Trophoblast cell (in vitro differentiated cells and primary cell): ENCODE results near the gene WDR49.

Experiments
- DNase-seq, 2 donors: peaks; one replicate each; pipeline ENCODE4 v3.0.0-alpha.2; 2016
- H2AFZ ChIP-seq: 2 replicates; pipeline ENCODE4 v1.6.1; 2013; ENCODE audit warnings: low read length, moderate library complexity, mild to moderate bottlenecking; ENCODE audit not compliant: insufficient read depth, poor library complexity
- H2AK5ac ChIP-seq: 2 replicates; pipeline ENCODE4 v1.6.1; 2013; ENCODE audit warnings: mild to moderate bottlenecking, low read length
- H2BK120ac ChIP-seq: 2 replicates; pipeline ENCODE4 v1.6.1; 2013; ENCODE audit warnings: low read length, mild to moderate bottlenecking, moderate library complexity; ENCODE audit not compliant: insufficient read depth, poor library complexity
- H2BK12ac ChIP-seq: 2 replicates; pipeline ENCODE4 v1.6.1; 2013; ENCODE audit warnings: mild to moderate bottlenecking, low read length, moderate library complexity
- H2BK5ac ChIP-seq: 2 replicates; pipeline ENCODE4 v1.6.1; 2013; ENCODE audit warnings: low read length, low read depth, moderate library complexity, mild to moderate bottlenecking; ENCODE audit not compliant: poor library complexity
- H3K14ac ChIP-seq: 2 replicates; pipeline ENCODE4 v1.6.1; 2013; ENCODE audit warnings: mild to moderate bottlenecking, low read length
- H3K18ac ChIP-seq: 2 replicates; pipeline ENCODE4 v1.6.1; 2013; ENCODE audit warnings: mild to moderate bottlenecking, low read length
- H3K23ac ChIP-seq: 2 replicates; pipeline ENCODE4 v1.6.1; 2013; ENCODE audit warnings: low read length
- H3K27ac ChIP-seq: 2 replicates; pipeline ENCODE4 v1.5.1; 2013; ENCODE audit warnings: low read depth, mild to moderate bottlenecking, inconsistent platforms, low read length, moderate library complexity
- H3K27me3 ChIP-seq: 2 replicates; pipeline ENCODE4 v1.6.1; 2013; ENCODE audit warnings: inconsistent platforms, mild to moderate bottlenecking, low read length, moderate library complexity; ENCODE audit not compliant: insufficient read depth
- H3K36me3 ChIP-seq, 2 experiments: 1 replicate in 1 of 2; 2 replicates in 1 of 2; pipeline ENCODE4 v1.6.1; 2013; ENCODE audit warnings: low read length in 2 of 2, mild to moderate bottlenecking in 2 of 2, moderate library complexity in 1 of 2; ENCODE audit not compliant: insufficient read depth in 2 of 2, control insufficient read depth in 1 of 2
- H3K4ac ChIP-seq: 2 replicates; pipeline ENCODE4 v1.6.1; 2013; ENCODE audit warnings: low read depth, mild to moderate bottlenecking, low read length, moderate library complexity
- H3K4me1 ChIP-seq, 2 experiments: 1 replicate in 1 of 2; 2 replicates in 1 of 2; pipeline ENCODE4 v1.6.1; 2013; ENCODE audit warnings: low read length in 2 of 2, mild to moderate bottlenecking in 2 of 2, moderate library complexity in 1 of 2; ENCODE audit not compliant: insufficient read depth in 2 of 2, control insufficient read depth in 1 of 2
- H3K4me2 ChIP-seq: 2 replicates; pipeline ENCODE4 v1.6.1; 2013; ENCODE audit warnings: inconsistent platforms, mild to moderate bottlenecking, low read length, moderate library complexity
- H3K4me3 ChIP-seq: 2 replicates; pipeline ENCODE4 v1.5.1; 2013; ENCODE audit warnings: mild to moderate bottlenecking, low read depth, low read length, inconsistent platforms
- H3K79me1 ChIP-seq: one replicate; pipeline ENCODE4 v1.6.1; 2013; ENCODE audit warnings: low read length
- H3K79me2 ChIP-seq: 2 replicates; pipeline ENCODE4 v1.6.1; 2013; ENCODE audit warnings: low read length, mild to moderate bottlenecking; ENCODE audit not compliant: control insufficient read depth, insufficient read depth, poor library complexity
- H3K9ac ChIP-seq: 2 replicates; pipeline ENCODE4 v1.6.1; 2013; ENCODE audit warnings: mild to moderate bottlenecking, low read length
- H3K9me3 ChIP-seq: 2 replicates; pipeline ENCODE4 v1.6.1; 2013; ENCODE audit warnings: low read depth, mild to moderate bottlenecking, control low read depth, inconsistent platforms, low read length; ENCODE audit not compliant: insufficient read depth
- H4K12ac ChIP-seq: 2 replicates; pipeline ENCODE4 v1.6.1; 2013; ENCODE audit warnings: low read depth, mild to moderate bottlenecking, low read length, moderate library complexity
- H4K8ac ChIP-seq: 2 replicates; pipeline ENCODE4 v1.6.1; 2013; ENCODE audit warnings: low read depth, mild to moderate bottlenecking, low read length, moderate library complexity
- H4K91ac ChIP-seq: one replicate; pipeline ENCODE4 v1.6.1; 2013; ENCODE audit warnings: low read depth, mild to moderate bottlenecking, low read length, moderate library complexity
- WGBS: extraction: QIAGEN DNeasy Blood & Tissue Kit; methylation state at CpG from one replicate; pipeline ENCODE4 v1.1.7; 2013; ENCODE audit warnings: missing lambda C conversion rate; ENCODE audit not compliant: insufficient read length, insufficient coverage; ENCODE audit errors: extremely low coverage; 5-methylcytosine and 5-hydroxymethylcytosine counted together

The WDR49 gene

GRCh38 chr3:167554898-167555297 lies 98.8 kb downstream of the WDR49 start:
- no peak overlapping the region for H4K8ac ChIP-seq
- no peak overlapping the region for H2BK5ac ChIP-seq
- H3K4me3 ChIP-seq: no peak overlapping the region
- H3K18ac ChIP-seq: no peak overlapping the region
- H4K91ac ChIP-seq: no peak overlapping the region
- H3K79me1 ChIP-seq: no peaks in the 10 kb centered on the region
- no peak overlapping the region for H3K9ac ChIP-seq
- no peak overlapping the region for H4K12ac ChIP-seq
- H3K23ac ChIP-seq: no peak overlapping the region
- H2AFZ ChIP-seq: no peak overlapping the region
- no peak overlapping the region for H2BK120ac ChIP-seq
- H3K36me3 ChIP-seq: no peaks in the 10 kb centered on the region
- no peak overlapping the region for H3K4ac ChIP-seq
- no peak overlapping the region for H3K27ac ChIP-seq
- no peak for DNase-seq
- no peak overlapping the region for H2BK12ac ChIP-seq
- no peaks in the 10 kb centered on the region for H3K4me1 ChIP-seq
- no peaks in the 10 kb centered on the region for H3K9me3 ChIP-seq
- no CpG with 5 or more reads among the region's 3 CpGs for WGBS
- no peaks in the 10 kb centered on the region for H3K79me2 ChIP-seq
- H3K4me2 ChIP-seq: no peak overlapping the region
- H3K27me3 ChIP-seq: no peaks in the 10 kb centered on the region
- H2AK5ac ChIP-seq: no peak overlapping the region
- H3K14ac ChIP-seq: no peak overlapping the region

DNA sequence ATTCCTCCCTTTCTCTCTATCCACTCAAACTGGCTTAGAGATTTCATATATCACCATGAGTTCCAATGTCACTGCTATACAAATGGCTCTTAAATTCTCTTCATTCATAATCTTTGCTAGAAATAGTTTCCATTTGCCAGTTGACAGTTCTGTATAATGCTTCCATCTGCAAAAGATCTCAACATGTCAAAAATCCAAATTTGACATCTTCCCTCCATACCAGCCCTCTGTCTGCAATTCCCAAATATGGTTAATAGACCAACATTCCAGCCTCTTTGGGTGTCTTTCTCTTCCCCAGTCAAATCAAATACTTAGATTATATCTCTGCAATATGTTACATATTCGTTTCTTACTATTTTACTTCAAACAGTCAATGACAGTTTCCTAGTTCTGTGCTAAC lies 115.7 kb downstream of the WDR49 start:
- Histone ChIP-seq H3K23ac (no peak overlapping the region), H3K79me1 (no peaks in the 10 kb centered on the region), H3K14ac (no peak overlapping the region), H2BK5ac (no peak overlapping the region), H3K27ac (no peak overlapping the region), H3K18ac (no peak overlapping the region), H3K4me3 (no peak overlapping the region), H3K27me3 (no peaks in the 10 kb centered on the region), H2BK12ac (no peak overlapping the region), H3K9me3 (no peaks in the 10 kb centered on the region), H3K4me2 (no peak overlapping the region), H3K9ac (no peak overlapping the region), H3K4ac (no peak overlapping the region), H3K36me3 (no peaks in the 10 kb centered on the region), H3K4me1 (no peaks in the 10 kb centered on the region), H4K8ac (no peak overlapping the region), H4K12ac (no peak overlapping the region), H2AFZ (no peak overlapping the region), H2BK120ac (no peak overlapping the region), H4K91ac (no peak overlapping the region), H3K79me2 (no peaks in the 10 kb centered on the region), H2AK5ac (no peak overlapping the region)
- no peak for DNase-seq
- WGBS: no CpG with 5 or more reads among the region's 1 CpG

GRCh38 chr3:167521006-167521355 lies 132.8 kb downstream of the WDR49 start:
- Histone ChIP-seq H2BK120ac (no peak overlapping the region), H3K9ac (no peak overlapping the region), H3K4me2 (no peak overlapping the region), H3K79me2 (no peaks in the 10 kb centered on the region), H3K36me3 (no peaks in the 10 kb centered on the region), H3K4ac (no peak overlapping the region), H3K4me1 (no peaks in the 10 kb centered on the region), H3K27ac (no peak overlapping the region), H3K23ac (no peak overlapping the region), H4K12ac (no peak overlapping the region), H3K27me3 (no peaks in the 10 kb centered on the region), H2AFZ (no peak overlapping the region), H4K8ac (no peak overlapping the region), H2BK5ac (no peak overlapping the region), H4K91ac (no peak overlapping the region), H3K14ac (no peak overlapping the region), H2BK12ac (no peak overlapping the region), H3K18ac (no peak overlapping the region), H3K9me3 (no peaks in the 10 kb centered on the region), H2AK5ac (no peak overlapping the region), H3K4me3 (no peak overlapping the region), H3K79me1 (no peaks in the 10 kb centered on the region)
- peak in 1 of 2 donors; percentile 17 for DNase-seq

DNA sequence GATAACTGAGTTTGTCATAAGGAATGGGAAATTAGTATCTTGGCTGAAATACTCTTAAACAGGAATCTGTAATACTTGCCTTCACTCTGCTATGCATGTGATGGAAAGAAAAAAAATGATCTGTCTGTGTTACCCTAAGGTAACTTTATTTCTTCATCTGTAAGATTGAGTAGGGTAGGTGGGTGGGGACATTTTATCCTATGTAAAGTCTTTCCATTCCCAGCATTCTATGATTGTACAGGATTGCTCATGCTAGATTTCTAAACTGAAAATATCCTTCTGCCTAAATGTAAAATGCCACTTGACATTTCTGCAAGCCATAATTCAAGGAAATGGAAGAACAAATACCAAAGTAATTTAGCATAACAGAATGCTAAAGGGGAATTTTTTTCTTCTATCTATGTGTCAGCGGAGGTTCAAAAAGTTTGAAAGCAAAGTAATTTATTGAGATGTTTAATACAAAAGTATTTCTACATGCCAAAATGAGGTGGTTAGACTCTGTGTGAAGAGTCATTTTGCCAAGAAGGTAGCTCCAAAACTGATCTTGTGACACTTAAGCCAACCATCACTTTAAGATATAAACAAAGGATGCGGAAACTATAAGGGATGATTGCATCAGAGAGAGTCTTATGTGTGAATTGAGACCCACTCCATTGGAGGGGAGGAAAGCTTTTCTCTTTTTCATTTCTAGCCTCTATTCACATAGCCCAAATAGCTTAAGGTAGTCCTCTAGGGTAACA lies 133.3 kb downstream of the WDR49 start:
- Histone ChIP-seq H3K79me1 (no peaks in the 10 kb centered on the region), H2AFZ (no peak overlapping the region), H3K4me1 (no peaks in the 10 kb centered on the region), H4K12ac (no peak overlapping the region), H3K4ac (no peak overlapping the region), H3K4me3 (no peak overlapping the region), H4K91ac (no peak overlapping the region), H3K9me3 (no peaks in the 10 kb centered on the region), H3K27ac (no peak overlapping the region), H2AK5ac (no peak overlapping the region), H3K23ac (no peak overlapping the region), H3K14ac (no peak overlapping the region), H2BK12ac (no peak overlapping the region), H3K4me2 (no peak overlapping the region), H2BK120ac (no peak overlapping the region), H3K9ac (no peak overlapping the region), H3K18ac (no peak overlapping the region), H2BK5ac (no peak overlapping the region), H4K8ac (no peak overlapping the region), H3K27me3 (no peaks in the 10 kb centered on the region), H3K36me3 (no peaks in the 10 kb centered on the region), H3K79me2 (no peaks in the 10 kb centered on the region)
- DNase-seq: no peak
- WGBS: no CpG with 5 or more reads among the region's 2 CpGs
